Subcutaneous adipose tissue (tissue), 4 donors: Measurements from ENCODE around the gene NET1. TPM values are rescaled to one million over a fixed set of nuclear protein-coding genes. Genes with fewer than 3 reads are reported as not detected.

Experiments used
- CTCF ChIP-seq: fragments of 450-650 bp; IDR thresholded peaks from one replicate; pipeline ENCODE4 v1.5.1; 2016; ENCODE audit warnings: low read depth, mild to moderate bottlenecking, control low read depth, antibody characterized with exemption, moderate library complexity
- total RNA-seq, 4 donors: library from RNA; depleted of rRNA; stranded (reverse); fragments of >200 nt; gene quantifications; one replicate each; pipeline ENCODE4 v1.1.0, GENCODE V29; 2016

Gene NET1
- total RNA-seq, 4 donors from 2014 or later = 48.3 to 214 (median 82.9) TPM

- no peak for TF ChIP-seq CTCF
Measured at GRCh38 chr10:5402798-5403197, 9.6 kb upstream of the NET1 start.

- no peak for TF ChIP-seq CTCF
Measured at GRCh38 chr10:5404208-5405041, 7.9 kb upstream of the NET1 start, which contains the start of gene TUBAL3. Gene TUBAL3 (minus strand): TSS chr10:5404828. CDS start chr10:5404792, 36 bp downstream.

GRCh38 chr10:5406918-5407317 lies 5.4 kb upstream of the NET1 start:
- TF ChIP-seq CTCF = no peak

GRCh38 chr10:5411941-5412276 lies 448 bp upstream of the NET1 start:
- no peak for TF ChIP-seq CTCF

GRCh38 chr10:5413012-5413938 lies 918 bp downstream of the NET1 start:
- no peak for TF ChIP-seq CTCF

GRCh38 chr10:5416981-5417380 lies 4.6 kb downstream of the NET1 start:
- TF ChIP-seq CTCF = no peak

GRCh38 chr10:5418584-5418983 lies 6.2 kb downstream of the NET1 start:
- no peak for TF ChIP-seq CTCF
